BJ (cell line): ENCODE measurements around the gene RNF220. TPM values are rescaled to one million over a fixed set of nuclear protein-coding genes. Genes with fewer than 3 reads are reported as not detected.

ENCODE experiments used
- CTCF ChIA-PET: fragments of 350-600 bp; formaldehyde crosslinking; extraction: SDS; loops from one replicate; lab custom pipeline; 2021; ENCODE audit warnings: antibody characterized with exemption, inconsistent platforms; lab: Yijun Ruan, JAX
- POLR2A ChIA-PET: fragments of 300-600 bp; sonication (Branson Sonifier 250); formaldehyde crosslinking; extraction: SDS; loops from one replicate; lab custom pipeline; 2021; ENCODE audit warnings: antibody characterized with exemption; lab: Charles Lee
- DNase-seq: peaks from one replicate; pipeline ENCODE4 v3.0.0-alpha.2; 2011; ENCODE audit warnings: low read depth
- H3K27me3 ChIP-seq: 2 replicates; pipeline ENCODE4 v1.6.0; 2011; ENCODE audit warnings: low read length; ENCODE audit not compliant: control insufficient read depth, insufficient read depth
- H3K36me3 ChIP-seq: 2 replicates; pipeline ENCODE4 v1.5.1; 2011; ENCODE audit warnings: low read length; ENCODE audit not compliant: control insufficient read depth, insufficient read depth
- H3K4me3 ChIP-seq: 2 replicates; pipeline ENCODE4 v1.5.1; 2011; ENCODE audit warnings: low read depth, mild to moderate bottlenecking, control low read depth, low read length
- CTCF ChIP-seq: IDR thresholded peaks from 2 replicates; pipeline ENCODE4 v1.5.1; 2011; ENCODE audit warnings: low read depth, mild to moderate bottlenecking, control low read depth, inconsistent platforms, low read length, moderate library complexity; ENCODE audit not compliant: insufficient read depth
- polyA plus RNA-seq: library from polyadenylated mRNA; depleted of rRNA; stranded (reverse); fragments of >200 nt; gene quantifications from 2 replicates; pipeline ENCODE4 v1.2.3, GENCODE V29; 2011; rRNA removed
- small RNA-seq: library from RNA; depleted of rRNA; stranded (forward); fragments of <200 nt; gene quantifications from one replicate; pipeline ENCODE3, GENCODE V24; 2012; ENCODE audit warnings: low replicate concordance, low read depth; ENCODE audit not compliant: insufficient read length

The RNF220 gene
- polyA plus RNA-seq, 1 experiment = 65.4 TPM

GRCh38 chr1:44701141-44701573 is 296.1 kb downstream of the RNF220 start:
- Histone ChIP-seq H3K4me3 (no peak overlapping the region), H3K27me3 (0 out of 2 replicates have a peak, but pooled peaks cover 1% of the 10 kb centered on the region), H3K36me3 (no peaks in the 10 kb centered on the region)
- DNase-seq = no peak
- no peak for TF ChIP-seq CTCF
- CTCF ChIA-PET = no interaction called here
- POLR2A ChIA-PET = no interaction called here

Small RNAs within 50 kb of the gene (small RNA-seq; reads per million reads assigned to genes)
- not detected for gene MIR5584
- gene RNU6-369P = not detected

Other genes starting within 250 kb of the RNF220 start
- gene DMAP1, start 191.8 kb upstream of the RNF220 start, polyA plus RNA-seq = 32.4 and 45.1 TPM in 2 replicates
- 55.6 and 75.4 TPM in 2 replicates for gene ERI3, start 50.0 kb upstream of the RNF220 start, polyA plus RNA-seq